HG03159 (cell line): ENCODE results near the gene FARP1.

Source experiments
- ATAC-seq: cut with Tn5 transposase; IDR thresholded peaks from one replicate; pipeline ENCODE4 v1.9.1; 2021; ENCODE audit warnings: mild to moderate bottlenecking, moderate library complexity; ENCODE audit not compliant: unreplicated experiment

Gene FARP1

DNA sequence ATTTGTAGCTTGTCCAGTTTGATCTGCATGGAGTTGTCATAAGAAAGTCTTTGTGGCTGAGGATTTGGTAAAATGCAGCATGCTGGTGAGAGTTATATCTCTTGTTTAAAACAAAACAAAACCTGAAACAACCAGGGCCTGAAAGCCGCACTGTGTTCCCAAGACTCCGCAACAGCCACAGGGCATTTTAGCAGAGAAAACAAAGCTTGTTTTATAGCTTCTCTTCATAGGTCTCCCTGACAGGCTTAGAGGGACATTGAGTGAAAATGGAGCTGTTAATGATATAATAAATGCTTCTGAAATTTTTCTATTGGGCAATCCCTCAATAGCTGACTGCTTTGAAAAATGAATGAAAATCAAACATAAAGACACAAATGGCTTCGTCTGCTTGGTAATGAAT is 182.8 kb downstream of the FARP1 start:
- ATAC-seq, result no peak

DNA sequence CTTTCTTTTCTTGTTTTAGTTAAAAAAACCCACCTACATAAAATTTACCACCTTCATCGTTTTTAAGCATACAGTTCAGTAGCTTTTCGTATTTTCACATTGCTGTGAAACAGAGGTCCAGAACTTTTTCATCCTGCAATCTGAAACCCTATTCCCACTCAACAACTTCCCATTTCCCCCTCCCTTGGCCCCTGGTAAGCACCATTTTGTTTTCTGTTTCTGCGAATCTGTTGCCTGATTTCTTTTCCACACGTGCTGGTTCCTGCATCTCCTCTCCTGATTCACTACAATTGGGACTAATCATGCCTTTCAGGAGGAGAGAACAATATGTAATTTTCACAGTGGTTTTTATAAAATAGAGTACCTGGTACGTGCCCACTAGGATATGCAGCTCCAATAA is 183.4 kb downstream of the FARP1 start:
- no peak for ATAC-seq

DNA sequence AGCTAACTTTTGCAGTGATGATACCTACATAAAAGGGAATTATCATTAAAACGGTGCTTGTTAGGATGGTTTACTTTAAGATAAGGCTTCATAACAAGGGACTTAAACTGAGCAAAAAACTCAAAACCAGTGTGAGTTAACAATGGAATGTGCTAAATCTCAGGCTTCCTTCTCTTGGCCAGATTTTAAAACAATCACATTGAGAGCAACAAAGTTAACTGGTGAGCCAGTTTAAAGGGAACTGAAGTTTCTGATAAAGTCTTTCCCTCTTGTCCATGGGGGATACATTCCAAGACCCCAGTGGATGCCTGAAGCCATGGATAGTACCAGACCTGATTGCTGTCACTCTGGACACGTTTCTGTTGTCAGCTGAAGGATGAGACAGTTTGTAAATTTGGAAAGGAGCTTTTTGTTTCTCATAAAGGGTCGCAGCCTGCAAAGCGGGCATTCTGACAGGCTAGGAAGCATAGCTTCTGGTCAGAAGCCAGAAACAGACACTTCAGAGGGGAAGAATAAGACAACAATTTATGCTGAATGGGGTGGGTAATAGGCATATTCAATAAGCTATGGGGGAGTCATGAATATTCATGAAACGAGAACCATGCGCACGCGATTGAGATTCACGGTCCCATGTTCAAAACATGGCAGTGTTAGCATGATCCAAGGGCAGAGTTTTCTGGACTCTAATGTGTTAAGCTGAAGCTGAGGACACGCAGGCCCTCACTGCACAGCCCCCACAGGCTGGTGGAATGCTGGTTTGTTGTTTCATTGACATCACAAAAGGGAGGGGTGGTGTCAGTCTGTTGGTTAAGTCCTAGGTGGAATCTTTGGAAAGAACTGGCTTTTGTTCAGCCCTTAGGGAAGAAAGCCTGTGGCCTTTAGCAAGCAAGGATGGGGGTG is 184.7 kb downstream of the FARP1 start:
- ATAC-seq, result no peak

DNA sequence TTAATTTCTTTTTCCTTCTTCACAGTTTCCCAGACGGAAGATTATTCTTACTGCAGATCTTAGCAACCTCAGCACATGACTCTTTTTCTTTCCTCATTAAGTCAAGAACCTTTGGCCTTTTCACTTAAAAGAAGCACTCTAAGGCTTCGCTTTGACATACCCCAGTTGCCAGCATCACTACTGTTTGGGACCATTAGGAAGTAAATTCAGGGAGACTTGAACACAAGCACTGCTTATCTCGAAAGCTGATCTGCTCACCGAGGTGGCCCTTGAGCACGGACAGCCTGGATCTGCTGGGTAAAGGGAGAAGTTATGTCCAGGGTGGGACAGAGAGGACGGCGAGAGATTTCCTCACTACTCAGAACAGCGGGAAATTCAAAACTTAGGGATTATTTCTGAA is 185.6 kb downstream of the FARP1 start:
- ATAC-seq, result no peak

DNA sequence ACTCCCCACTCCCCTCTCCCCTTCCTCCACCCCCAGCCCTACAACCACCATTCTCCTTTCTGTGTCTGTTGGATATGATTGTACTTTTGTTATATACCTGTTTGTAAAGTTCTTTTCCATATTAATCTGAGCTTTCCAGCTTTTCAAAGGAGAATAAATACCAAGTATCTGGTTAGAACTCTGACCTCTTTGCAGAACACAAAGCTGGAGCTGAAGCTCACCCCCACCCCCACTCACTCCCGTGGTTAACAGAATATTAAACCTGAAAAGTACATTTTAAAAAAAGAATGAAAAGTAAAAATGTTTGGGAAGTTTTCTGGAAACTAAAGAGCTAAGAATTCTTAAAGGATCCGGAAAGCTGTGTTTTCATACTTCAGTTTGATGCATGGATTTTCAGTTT is 189.3 kb downstream of the FARP1 start:
- no peak for ATAC-seq

DNA sequence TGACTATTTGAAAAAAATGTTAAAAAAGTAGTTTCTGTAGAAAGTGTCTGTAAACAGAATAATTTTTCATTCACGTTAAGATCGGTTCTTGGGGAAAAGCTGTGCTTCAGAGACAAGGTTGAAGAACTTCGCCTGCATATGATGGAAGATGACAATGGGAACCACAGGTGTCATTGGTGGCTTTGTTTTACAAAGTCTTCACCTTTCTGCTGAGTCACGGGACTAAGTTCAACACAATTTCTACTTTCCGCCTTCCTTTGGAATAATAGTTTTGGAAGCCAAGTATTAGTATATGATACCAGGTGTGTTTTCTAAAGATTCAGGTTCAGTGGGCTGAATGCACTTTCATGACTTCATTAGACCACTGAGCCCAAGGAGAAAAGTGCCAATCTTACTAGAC is 189.8 kb downstream of the FARP1 start:
- no peak for ATAC-seq

DNA sequence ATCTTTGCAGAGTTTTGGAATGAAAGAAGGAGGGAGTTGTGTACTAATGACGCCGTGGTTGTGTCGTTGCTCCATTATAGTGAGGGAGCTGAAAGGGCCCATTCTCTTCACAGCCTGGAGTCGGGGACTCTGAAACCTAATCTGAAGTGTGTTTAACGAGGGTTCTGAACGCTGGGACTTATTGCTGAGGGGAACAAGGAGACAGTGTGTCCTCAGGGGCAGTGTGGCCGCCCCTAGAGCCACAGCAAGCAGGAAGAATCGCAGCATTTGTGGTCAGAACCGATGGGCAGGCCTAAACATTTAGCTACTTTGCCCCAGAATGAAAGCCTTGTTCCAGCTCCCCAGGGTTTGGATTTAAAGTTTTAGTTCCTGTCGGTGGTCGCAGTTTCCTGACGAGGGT is 190.6 kb downstream of the FARP1 start:
- ATAC-seq, result no peak

DNA sequence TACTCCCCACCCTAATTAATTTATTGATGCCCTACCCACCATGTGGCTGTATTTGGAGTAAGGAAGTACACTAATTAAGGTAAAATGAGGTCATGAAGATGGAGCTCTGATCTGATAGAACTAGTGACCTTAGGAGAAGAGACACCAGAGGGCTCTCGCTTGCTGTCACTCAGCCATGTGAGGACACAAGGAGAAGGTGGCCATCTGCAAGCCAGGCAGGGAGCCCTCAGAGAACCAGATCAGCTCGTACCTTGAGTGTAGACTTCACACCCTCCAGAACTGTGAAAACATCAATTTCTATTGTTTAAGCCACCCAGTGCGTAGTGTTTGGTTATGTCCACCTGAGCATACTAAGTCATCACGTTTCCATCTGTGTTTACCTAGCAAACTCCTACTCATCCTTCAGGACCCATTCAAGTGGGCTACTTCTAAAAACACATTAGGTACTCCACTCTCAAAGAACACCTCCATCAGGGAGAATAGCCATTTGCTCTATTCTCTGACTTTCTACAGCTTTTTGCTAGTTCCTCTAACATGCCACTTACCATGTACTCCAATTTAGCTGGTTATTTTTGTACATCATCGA is 191.8 kb downstream of the FARP1 start:
- no peak for ATAC-seq

DNA sequence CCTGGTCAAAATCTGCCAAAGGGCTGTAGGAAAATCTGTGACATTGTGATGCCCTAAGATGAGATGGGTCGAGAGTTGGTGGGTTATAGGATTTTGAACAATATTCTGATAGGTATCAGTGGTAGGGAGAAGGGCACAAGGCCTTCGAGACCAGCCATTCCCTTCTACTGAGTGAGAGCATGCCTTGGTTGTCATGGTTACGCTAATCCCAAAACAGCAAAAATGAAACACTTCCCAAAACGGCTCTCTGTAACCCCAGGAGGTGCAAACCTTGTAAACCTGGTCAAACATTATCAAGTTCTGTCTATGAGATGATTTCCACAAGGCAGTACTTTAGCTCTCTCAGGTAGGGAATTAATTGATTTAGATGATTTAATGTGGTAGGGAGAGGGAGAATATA is 192.8 kb downstream of the FARP1 start:
- no peak for ATAC-seq

DNA sequence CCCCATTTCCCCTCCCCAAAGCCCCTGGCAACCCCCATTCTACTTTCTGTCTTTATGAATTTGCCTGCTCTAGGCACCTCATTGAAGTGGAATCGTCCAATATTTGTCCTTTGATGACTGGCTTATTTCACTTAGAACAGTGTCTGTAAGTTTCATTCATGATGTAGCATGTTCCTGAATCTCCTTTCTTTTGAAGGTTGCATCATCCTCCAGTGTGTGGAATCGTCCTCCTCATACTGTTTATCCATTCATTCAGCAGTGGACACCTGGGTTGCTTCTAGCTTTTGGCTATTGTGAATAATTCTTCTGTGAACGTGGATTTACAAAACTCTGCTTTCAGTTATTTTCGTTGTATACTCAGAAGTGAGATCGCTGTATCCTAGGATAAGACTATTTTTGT is 195.4 kb downstream of the FARP1 start:
- no peak for ATAC-seq

DNA sequence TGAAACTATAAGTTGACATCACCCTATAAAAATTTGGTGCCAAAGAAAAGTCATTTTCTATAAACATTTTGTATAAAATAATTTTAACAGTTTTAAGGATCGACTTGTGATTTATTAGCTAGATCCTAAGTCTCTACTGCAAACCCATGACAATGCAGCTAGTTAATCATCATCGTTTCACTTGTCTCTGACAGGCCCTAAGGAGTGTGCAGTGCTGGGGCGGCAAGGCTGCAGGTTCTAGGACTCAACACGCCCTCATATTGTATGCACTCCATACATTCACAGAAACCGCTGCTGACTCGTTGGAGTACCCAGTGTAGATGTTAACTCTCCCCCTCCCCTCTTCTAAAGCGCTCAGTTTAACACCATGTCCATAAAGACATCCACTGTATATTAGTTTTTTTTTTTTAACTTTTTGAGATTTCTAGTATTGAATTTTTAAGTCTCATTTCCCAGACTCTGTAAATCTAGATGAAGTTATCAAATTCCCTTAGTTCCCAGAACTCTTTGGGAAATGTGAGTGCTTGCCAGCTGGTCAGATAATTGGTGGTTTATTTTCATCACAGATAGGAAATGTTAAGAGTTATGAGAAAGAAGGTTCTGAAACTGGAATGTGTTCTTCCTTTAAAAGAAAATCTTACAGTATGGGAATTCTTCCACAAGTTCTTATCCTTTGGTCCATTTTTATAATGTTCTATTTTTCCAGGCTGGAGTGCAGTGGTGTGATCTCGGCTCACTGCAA is 197.0 kb downstream of the FARP1 start:
- no peak for ATAC-seq

DNA sequence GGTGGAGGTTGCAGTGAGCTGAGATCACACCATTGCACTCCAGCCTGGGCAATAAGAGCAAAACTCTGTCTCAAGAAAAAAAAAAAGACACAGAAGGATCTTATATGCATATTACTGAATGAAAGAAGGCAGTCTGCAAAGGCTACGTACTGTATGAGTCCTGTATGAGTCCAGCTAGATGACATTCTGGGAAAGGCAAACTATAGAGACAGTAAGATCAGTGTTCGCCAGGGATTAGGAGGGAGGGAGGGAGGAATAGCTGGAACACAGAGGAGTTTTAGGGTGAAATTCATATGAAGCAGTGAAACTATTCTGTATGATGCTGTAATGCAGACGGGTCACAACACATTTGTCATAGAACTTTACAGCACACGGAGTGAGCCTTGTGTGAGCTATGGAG is 200.1 kb downstream of the FARP1 start:
- no peak for ATAC-seq

DNA sequence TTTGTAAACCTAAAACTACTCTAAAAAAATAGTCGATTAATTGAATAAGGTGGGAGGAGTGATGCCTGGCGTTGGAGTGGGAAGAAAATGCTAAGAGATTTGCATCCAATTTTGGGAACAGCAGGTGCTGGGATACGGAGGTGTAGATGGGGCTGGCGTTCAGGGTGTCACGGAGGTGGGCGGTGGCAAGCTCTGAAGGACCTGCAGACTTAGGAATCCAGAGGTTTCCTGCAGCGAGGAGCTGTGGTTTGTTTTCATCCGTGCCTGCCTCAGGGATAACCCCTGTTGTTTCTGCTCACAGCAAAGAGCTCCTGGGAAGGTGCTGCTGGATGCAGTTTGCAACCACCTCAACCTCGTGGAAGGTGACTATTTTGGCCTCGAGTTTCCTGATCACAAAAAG is 200.6 kb downstream of the FARP1 start:
- no peak for ATAC-seq

DNA sequence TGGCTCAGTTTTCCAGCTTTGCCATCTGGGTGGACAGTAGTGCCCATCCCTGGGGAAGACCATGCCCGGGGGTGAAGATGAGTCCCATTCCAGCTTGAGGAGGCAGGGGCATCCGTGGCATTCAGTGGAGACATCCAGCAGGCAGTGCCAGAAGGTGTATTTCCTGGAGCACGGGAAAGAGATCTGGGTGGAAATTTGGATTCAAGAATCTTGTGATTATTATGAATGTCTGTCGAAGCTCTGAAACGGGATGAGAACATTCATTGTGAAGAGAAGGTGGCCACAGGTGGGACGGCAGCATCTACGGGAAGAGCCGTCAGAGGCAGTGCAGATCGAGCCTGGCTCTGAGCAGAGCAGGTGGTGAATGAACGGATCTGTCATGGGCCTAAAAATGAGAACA is 201.5 kb downstream of the FARP1 start:
- ATAC-seq, result no peak

DNA sequence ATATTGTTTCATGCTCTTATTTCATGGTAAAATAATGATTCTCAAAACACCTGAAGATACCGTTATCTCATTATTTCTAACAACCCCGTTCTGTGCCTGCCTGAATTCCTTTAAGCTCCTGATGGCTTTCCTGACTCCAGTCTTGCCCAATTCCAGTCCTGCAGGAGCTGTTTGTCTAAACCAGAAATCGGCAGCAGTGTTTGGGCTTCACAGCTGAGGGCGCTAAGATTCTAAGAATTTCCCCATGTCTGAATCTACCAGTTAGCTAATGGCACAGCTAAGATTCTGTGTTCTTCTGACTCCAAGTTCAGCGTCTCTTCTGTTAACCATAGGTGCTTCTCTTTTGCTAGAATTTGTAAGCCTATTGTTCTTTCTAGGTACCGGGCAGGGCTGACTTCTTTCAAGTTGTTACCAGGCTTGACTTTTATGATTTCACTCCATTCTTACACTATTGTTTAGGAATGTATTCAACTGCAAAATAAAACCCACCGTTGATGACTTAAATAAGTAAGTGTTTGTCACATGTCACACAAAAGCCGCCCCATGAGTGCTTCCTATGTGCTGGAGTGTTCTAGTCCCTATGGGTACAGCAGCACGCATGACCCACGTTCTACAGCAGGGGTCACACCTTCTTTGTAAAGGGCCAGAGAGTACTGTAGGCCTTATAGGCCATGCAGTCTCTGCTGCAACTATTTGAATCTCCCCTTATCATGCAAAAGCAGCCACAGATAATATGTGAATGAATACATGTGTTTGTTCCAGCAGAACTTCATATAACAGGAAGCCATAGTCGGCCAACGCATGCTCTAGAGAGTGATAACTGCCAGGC is 202.4 kb downstream of the FARP1 start:
- ATAC-seq, result no peak

DNA sequence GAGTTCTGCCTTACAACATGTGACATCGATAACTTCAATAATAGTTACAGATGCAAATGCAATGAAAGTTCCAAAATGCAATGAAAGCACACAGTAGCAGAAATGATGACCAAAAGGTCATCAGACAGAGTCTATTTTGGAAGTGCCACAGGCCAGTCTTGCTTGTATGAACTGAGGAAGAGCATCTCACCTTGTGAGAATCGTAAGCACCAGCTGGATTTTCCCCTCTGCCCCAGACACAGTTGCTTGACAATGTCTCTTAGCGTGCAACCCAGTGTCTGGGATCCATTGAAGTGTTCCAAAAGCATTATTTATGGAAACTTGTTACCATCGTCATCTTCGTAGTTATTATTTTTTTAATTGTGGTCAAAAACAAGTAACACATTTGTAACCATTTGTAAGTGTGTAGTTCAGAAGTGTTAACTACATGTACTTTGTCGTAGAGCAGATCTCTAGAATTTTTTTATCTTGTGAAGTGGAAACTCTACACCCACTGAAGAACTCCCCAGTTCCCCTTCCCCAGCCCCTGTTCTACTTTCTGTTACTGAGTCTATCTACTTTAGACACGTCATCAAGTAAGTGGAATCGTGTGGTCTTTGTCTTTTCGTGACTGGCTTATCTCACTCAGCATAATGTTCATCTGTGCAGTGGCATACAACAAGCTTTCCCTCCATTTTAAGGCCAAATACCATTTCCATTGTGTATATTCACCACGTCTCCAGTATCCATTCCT is 204.2 kb downstream of the FARP1 start:
- ATAC-seq, result no peak

DNA sequence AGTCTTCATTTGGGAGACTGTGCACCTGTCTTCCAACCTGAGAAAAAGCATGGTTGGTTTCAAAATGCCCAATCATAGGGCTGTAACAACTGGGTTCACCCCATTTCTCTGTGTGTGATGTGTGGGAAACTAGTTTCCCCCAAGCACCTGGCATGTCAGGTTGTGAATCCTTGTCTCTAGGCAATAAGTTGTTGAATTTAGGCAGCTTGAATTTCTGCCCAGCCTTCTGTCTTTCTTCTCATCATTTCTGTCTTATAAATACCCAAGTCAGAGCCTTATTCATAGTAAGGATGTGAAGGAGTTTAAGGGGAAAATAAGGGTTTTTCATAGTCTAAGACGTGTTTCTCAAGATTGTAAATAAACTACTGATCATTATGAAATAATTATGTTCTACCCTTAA is 204.9 kb downstream of the FARP1 start:
- no peak for ATAC-seq

DNA sequence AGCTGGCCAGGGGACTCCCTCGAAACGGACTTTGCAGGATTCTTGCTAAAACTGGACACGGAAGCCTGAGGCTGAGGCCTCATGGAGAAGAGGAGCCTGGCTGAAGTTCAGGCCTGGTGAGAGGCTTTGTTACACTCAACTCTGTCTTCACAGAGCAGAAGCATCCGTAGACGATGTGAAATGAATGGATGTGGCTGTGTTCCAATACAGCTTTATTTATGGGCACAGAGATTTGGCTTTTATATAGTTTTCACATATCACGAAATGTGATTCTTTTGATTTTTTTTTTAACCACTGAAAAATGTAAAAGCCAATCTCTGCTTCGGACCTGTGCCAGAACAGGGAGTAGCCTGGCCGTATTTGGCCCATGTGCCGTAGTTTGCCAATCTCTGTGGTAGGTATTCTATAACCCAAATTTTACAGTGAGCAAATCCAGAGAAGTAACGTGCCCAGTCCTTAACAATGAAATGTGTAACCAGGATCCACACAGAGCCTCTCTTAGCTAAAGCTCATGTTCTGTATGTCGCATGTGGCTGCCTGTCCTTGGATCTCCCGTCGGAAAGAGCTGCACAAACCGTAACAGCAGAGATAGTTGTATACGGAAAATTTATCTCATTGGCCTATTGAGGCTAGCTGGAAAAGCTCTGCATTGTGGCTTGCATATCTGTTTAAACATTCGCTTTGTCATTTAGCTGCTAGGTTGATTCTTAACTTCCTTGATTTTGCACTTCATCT is 205.7 kb downstream of the FARP1 start:
- no peak for ATAC-seq

DNA sequence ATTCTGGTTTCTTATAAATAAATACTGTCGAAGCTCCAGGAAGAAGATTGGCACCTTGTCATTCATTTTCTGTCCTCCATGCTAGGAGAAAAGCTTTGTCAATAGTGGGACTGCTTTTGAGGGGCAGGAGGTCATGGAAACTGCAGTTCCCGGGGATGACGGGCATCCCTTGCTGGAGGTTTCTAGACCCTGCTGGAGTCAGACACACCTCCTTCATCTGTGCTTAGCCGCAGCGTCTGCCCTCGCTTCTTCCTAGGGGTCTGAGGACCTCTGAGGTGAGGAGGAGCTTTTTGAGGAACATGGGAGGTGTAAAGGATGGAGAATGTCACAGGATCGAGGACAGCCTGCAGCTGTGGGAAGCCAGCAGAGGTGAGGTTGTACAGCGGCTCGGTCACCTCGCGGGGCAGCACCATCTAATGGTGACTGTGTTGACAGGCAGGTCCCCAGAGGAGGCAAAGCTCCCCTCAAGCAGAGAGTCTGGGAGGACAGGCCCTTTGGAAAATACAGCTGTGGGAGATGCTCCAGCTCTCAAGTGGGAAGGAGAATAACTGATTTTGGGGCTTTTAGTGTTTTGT is 206.9 kb downstream of the FARP1 start:
- ATAC-seq, result no peak
